Upper lobe of right lung (tissue), 1 donor: Measurements from ENCODE around the gene DCST2. TPM values are rescaled to one million over a fixed set of nuclear protein-coding genes. Genes with fewer than 3 reads are reported as not detected.

Experiments used
- ATAC-seq: fragments of 200-7000 bp; cut with Tn5 transposase; one replicate; pipeline ENCODE4 v1.9.1; 2020; ENCODE audit warnings: mild to moderate bottlenecking, moderate library complexity
- DNase-seq: peaks from one replicate; pipeline ENCODE4 v3.0.0-alpha.2; 2020
- H3K27ac ChIP-seq: fragments of 200-600 bp; one replicate; pipeline ENCODE4 v1.8.0; 2022
- H3K27me3 ChIP-seq: fragments of 200-600 bp; one replicate; pipeline ENCODE4 v1.8.0; 2022; ENCODE audit warnings: mild to moderate bottlenecking
- H3K36me3 ChIP-seq: fragments of 200-600 bp; one replicate; pipeline ENCODE4 v1.8.0; 2022
- H3K4me1 ChIP-seq: fragments of 200-600 bp; one replicate; pipeline ENCODE4 v1.8.0; 2022
- H3K4me3 ChIP-seq: fragments of 200-600 bp; one replicate; pipeline ENCODE4 v1.8.0; 2022; ENCODE audit warnings: mild to moderate bottlenecking
- H3K9me3 ChIP-seq: fragments of 200-600 bp; one replicate; pipeline ENCODE4 v1.8.0; 2022
- intact Hi-C: fragments of 100-400 bp; cut with DNase I; formaldehyde crosslinking; loops from one replicate; pipeline ENCODE4 v1.11.0; 2022
- total RNA-seq: library from RNA; stranded (reverse); fragmentation: NEBNext Ultra II Directional; extraction: Animal tissue kit (Norgen Biotek cat#: 25700); gene quantifications from one replicate; pipeline ENCODE4 v1.2.1, GENCODE V29; 2021
- TF ChIP-seq, protein P1 (sequence below): fragments of 200-600 bp; IDR thresholded peaks from one replicate; pipeline ENCODE4 v1.8.0; 2022; ENCODE audit warnings: antibody characterized with exemption
- donor health status: DM: no; HTN: yes; CAD: no; lungs with severe emphysema.

DCST2 gene
- total RNA-seq, 1 donor from 2014 or later, result 1.5 TPM

DNA sequence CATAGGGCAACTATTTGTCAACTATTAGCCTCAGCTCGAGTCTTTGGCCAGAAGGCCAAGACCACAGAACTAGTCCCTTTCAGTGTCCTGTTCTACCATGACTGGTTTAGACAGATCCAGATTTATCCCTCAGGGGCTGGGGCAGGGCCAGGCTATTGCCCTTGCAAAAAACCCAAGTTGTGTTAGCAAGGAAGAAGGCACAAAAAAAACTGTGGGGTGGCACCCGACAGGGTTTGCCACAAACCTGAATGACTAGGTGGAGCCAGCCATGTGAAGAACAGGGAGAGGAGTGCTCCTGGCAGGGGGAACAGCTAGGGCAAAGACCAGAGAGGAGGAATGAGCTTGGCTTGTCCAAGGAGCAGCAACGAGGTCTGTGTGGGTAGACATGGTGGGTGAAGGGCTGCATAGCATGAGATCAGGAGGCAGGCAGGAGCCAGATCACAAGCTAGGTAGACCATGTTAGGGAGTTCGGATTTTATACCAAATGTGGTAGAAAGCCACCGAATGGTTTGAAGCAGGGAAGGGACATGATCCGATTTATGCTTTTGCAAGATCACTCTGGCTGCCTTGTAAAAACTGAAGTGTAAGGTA, 4.4 kb upstream of the DCST2 start:
- H3K36me3 ChIP-seq, result no peaks in the 10 kb centered on the region
- no peaks in the 10 kb centered on the region for H3K9me3 ChIP-seq
- no peak overlapping the region for H3K27ac ChIP-seq
- DNase-seq, result no peak
- ATAC-seq, result no peak
- intact Hi-C loops, result no loop called here
- no peak overlapping the region for H3K4me3 ChIP-seq
- peaks cover 5% of the 10 kb centered on the region for H3K4me1 ChIP-seq
- TF ChIP-seq, protein P1, sequence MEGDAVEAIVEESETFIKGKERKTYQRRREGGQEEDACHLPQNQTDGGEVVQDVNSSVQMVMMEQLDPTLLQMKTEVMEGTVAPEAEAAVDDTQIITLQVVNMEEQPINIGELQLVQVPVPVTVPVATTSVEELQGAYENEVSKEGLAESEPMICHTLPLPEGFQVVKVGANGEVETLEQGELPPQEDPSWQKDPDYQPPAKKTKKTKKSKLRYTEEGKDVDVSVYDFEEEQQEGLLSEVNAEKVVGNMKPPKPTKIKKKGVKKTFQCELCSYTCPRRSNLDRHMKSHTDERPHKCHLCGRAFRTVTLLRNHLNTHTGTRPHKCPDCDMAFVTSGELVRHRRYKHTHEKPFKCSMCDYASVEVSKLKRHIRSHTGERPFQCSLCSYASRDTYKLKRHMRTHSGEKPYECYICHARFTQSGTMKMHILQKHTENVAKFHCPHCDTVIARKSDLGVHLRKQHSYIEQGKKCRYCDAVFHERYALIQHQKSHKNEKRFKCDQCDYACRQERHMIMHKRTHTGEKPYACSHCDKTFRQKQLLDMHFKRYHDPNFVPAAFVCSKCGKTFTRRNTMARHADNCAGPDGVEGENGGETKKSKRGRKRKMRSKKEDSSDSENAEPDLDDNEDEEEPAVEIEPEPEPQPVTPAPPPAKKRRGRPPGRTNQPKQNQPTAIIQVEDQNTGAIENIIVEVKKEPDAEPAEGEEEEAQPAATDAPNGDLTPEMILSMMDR, result no peak
- H3K27me3 ChIP-seq, result no peaks in the 10 kb centered on the region

DNA sequence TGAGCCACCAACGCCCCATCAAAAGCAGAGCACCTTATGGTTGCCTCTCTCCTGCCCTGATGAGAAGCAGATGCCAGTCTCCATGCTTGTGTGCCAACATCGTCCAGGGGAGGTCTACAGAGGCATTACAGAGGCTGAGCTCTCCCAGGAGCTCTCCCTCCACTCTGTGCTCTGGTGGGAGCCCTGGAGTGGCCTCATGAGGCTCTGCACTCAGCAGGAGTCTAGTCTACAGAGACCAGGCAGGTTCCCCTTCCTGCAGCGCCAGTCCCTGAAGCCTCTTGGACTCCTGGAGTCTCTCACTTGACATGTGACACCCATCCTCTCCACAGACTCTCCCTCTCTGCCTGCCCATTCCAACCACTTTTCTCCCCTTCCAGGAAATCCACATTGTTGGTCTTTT, 3.5 kb upstream of the DCST2 start:
- no peaks in the 10 kb centered on the region for H3K27me3 ChIP-seq
- no peak overlapping the region for H3K4me3 ChIP-seq
- H3K27ac ChIP-seq, result no peak overlapping the region
- no peak for ATAC-seq
- no peaks in the 10 kb centered on the region for H3K9me3 ChIP-seq
- no peak for DNase-seq
- peaks cover 5% of the 10 kb centered on the region for H3K4me1 ChIP-seq
- H3K36me3 ChIP-seq, result no peaks in the 10 kb centered on the region
- intact Hi-C loops, result no loop called here
- TF ChIP-seq, protein P1, result no peak

DNA sequence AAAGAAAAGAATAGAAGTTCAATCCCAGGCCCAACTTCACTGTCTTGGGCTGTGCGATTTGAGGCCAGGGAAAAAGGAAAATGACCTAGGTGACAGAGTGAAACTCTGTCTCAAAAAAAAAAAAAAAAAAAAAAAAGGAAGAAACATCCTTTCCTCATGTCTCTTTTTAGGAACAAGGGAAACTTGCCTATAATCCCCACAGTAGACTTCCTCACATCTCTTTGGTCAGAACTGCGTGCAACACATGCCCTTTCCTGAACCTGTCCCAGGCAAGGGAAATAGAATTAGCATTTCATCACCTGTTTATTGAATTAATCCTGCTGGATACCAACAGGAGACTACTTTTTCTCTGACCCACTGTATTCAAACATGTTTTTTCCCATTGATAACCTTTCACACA, 2.4 kb upstream of the DCST2 start:
- Histone ChIP-seq H3K36me3 (no peaks in the 10 kb centered on the region), H3K4me3 (no peak overlapping the region), H3K27ac (no peak overlapping the region), H3K9me3 (no peaks in the 10 kb centered on the region), H3K27me3 (no peaks in the 10 kb centered on the region), H3K4me1 (peaks cover 5% of the 10 kb centered on the region)
- DNase-seq (no peak), ATAC-seq (no peak)
- TF ChIP-seq, protein P1, result no peak
- intact Hi-C loops, result no loop called here

DNA sequence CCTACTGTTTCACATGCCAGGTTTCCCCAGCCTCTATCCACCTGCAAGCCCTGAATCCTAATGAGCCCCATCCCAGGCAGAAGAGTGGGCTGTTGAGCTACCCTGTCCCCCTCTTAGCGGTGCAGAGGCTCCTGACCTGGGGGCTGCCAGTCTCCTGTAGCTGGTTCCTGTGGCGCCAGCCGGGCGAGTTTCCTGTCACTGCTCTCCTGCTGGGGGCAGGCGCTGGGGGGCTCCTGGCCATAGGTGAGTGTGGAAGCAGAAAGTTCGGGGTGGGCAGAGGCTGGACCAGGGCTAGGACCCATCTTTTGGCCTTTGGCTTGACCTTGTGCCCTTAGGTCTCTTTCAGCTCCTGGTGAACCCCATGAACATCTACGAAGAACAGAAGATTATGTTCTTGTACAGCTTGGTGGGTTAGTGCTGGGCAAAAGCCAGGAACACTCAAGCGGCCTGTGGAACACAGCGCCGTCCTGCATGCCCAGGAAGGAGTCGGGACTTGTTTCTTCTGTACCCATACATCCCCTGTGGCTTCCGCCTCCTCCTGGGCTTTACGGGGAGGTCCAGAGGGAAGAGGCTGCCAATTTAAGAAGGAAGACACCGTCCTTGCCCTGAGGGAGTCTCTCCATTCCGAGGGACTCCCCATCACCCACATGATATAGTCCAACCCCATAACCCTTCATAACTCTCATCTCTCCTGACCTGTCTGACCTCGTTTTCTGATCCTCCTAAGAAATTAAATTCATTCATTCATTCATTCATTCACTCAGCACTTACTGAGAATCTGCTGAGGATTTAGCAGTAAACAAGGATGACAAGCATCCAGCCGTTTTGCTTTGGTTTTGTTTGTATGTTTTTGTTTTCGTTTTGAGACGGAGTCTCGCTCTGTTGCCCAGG, 982 bp upstream of the DCST2 start:
- no peak for DNase-seq
- no peak for ATAC-seq
- H3K4me3 ChIP-seq, result no peak overlapping the region
- TF ChIP-seq, protein P1, result no peak
- intact Hi-C loops, result no loop called here
- no peaks in the 10 kb centered on the region for H3K9me3 ChIP-seq
- H3K4me1 ChIP-seq, result peaks cover 5% of the 10 kb centered on the region
- H3K36me3 ChIP-seq, result no peaks in the 10 kb centered on the region
- H3K27me3 ChIP-seq, result no peaks in the 10 kb centered on the region
- no peak overlapping the region for H3K27ac ChIP-seq

DNA sequence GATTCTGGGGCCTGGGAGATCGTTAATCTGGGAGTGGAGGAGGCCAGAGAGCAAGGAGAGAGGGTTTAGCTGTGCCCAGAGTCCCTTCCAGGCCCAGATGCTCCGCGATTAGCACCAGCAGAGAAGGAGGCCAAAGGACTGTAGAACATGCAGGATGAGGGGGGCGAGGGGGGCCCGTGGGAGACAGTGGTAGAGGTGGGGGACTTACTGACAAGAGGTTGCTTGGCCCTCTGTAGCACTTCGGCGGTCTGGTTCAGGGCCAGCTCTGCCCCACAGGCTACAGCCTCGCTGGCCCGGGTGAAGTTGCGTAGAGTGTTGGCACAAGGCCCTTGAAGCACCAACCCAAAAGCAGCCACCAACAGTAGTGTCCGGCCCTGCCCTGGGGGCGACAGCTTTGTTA, 695 bp downstream of the DCST2 start:
- TF ChIP-seq, protein P1, result no peak

More for the DNA sequence above, 695 bp downstream of the DCST2 start:
- intact Hi-C loops, result no loop called here
- Histone ChIP-seq H3K36me3 (no peaks in the 10 kb centered on the region), H3K4me3 (no peak overlapping the region), H3K4me1 (peaks cover 5% of the 10 kb centered on the region), H3K27me3 (no peaks in the 10 kb centered on the region), H3K9me3 (no peaks in the 10 kb centered on the region), H3K27ac (no peak overlapping the region)
- no peak for ATAC-seq
- no peak for DNase-seq
